ENCODE data around the gene ADIPOR2.

DNA sequence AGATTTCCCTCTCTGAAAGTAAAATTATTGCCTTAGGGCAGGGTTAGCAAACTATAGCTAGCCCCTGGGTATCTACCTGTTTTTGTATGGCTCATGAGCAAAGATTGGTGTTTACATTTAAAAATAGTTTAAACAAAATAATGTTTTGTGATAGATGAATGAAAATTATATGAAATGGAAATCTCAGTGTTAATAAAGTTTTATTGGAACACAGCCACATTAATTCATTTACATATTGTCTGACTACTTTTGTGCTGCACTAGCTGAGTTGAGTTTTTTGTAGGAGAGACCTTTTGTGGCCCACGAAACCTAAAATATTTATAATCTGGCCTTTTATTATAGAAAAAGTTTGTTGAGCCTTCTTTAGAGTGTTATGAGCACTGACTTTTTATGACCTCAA is 48.5 kb downstream of the ADIPOR2 start:
- no peak for TF ChIP-seq POLR2A (IDR thresholded peaks at IDR 0.05)
- TF ChIP-seq POLR2AphosphoS5 (IDR thresholded peaks at IDR 0.05): no peak

Measured in sigmoid colon (tissue), 4 donors.